Measurements from ENCODE around the gene SCYL3.

Gene SCYL3

GRCh38 chr1:169899519-169900217 is 6.0 kb upstream of the SCYL3 start:
- no peak for DNase-seq (ENCODE audit: low read depth)

GRCh38 chr1:169896013-169896412 is 2.3 kb upstream of the SCYL3 start:
- DNase-seq (ENCODE audit: low read depth): peak; percentile 12

- no peak for DNase-seq (ENCODE audit: low read depth)
These were observed 889 bp upstream of the SCYL3 start for GRCh38 chr1:169894424-169895145.

GRCh38 chr1:169892927-169893644 is 610 bp downstream of the SCYL3 start:
- peak; percentile 43 for DNase-seq (ENCODE audit: low read depth)

- no peak for DNase-seq (ENCODE audit: low read depth)
These were observed 1.3 kb downstream of the SCYL3 start for GRCh38 chr1:169892176-169892926.

GRCh38 chr1:169891539-169891885 is 2.2 kb downstream of the SCYL3 start:
- no peak for DNase-seq (ENCODE audit: low read depth)

- peak; percentile 17 for DNase-seq (ENCODE audit: low read depth)
These were observed 2.7 kb downstream of the SCYL3 start for GRCh38 chr1:169890761-169891538.

- DNase-seq (ENCODE audit: low read depth): no peak
These were observed 3.8 kb downstream of the SCYL3 start for GRCh38 chr1:169889871-169890270.

GRCh38 chr1:169886931-169887330 is 6.8 kb downstream of the SCYL3 start:
- DNase-seq (ENCODE audit: low read depth): peak; percentile 27

GRCh38 chr1:169886422-169886821 is 7.3 kb downstream of the SCYL3 start:
- peak; percentile 70 for DNase-seq (ENCODE audit: low read depth)

GRCh38 chr1:169885207-169885606 is 8.5 kb downstream of the SCYL3 start:
- DNase-seq (ENCODE audit: low read depth): no peak

GRCh38 chr1:169884634-169885033 is 9.1 kb downstream of the SCYL3 start:
- peak; percentile 21 for DNase-seq (ENCODE audit: low read depth)

- DNase-seq (ENCODE audit: low read depth): no peak
These were observed 11.6 kb downstream of the SCYL3 start for GRCh38 chr1:169882039-169882511.

GRCh38 chr1:169879034-169879840 is 14.5 kb downstream of the SCYL3 start:
- DNase-seq (ENCODE audit: low read depth): peak; percentile 37

GRCh38 chr1:169878498-169878897 is 15.2 kb downstream of the SCYL3 start:
- no peak for DNase-seq (ENCODE audit: low read depth)

- peak; percentile 88 for DNase-seq (ENCODE audit: low read depth)
These were observed 15.8 kb downstream of the SCYL3 start for GRCh38 chr1:169877800-169878491.

GRCh38 chr1:169874229-169874628 is 19.5 kb downstream of the SCYL3 start:
- DNase-seq (ENCODE audit: low read depth): peak; percentile 95

GRCh38 chr1:169873582-169874199 is 20.0 kb downstream of the SCYL3 start:
- peak; percentile 52 for DNase-seq (ENCODE audit: low read depth)

GRCh38 chr1:169872906-169873305 is 20.8 kb downstream of the SCYL3 start:
- DNase-seq (ENCODE audit: low read depth): peak; percentile 37
